OCI-LY1 (cell line): ENCODE results near the gene SFXN2.

Experiments used
- H2AFZ ChIP-seq: fragments of 200-600 bp; sonication (generic), shearing (Covaris generic); 2 replicates; pipeline ENCODE4 v1.6.0; 2014; ENCODE audit warnings: antibody characterized with exemption, mild to moderate bottlenecking, low read length
- H3F3A ChIP-seq: fragments of 200-600 bp; sonication (generic), shearing (Covaris generic); 2 replicates; pipeline ENCODE4 v1.6.0; 2014; ENCODE audit warnings: mild to moderate bottlenecking, antibody characterized with exemption, low read length, moderate library complexity; ENCODE audit not compliant: insufficient read depth
- H3K27ac ChIP-seq: fragments of 200-600 bp; sonication (generic); 2 replicates; pipeline ENCODE4 v1.5.1; 2014; ENCODE audit warnings: low read length, mixed run types, mild to moderate bottlenecking, low read depth; ENCODE audit not compliant: poor library complexity, severe bottlenecking
- H3K27me3 ChIP-seq: fragments of 200-600 bp; sonication (generic); 2 replicates; pipeline ENCODE4 v1.6.0; 2014; ENCODE audit warnings: antibody characterized with exemption, mild to moderate bottlenecking, low read length, moderate library complexity; ENCODE audit not compliant: insufficient read depth
- H3K36me3 ChIP-seq: fragments of 200-600 bp; sonication (generic); 2 replicates; pipeline ENCODE4 v1.6.1; 2014; ENCODE audit warnings: mild to moderate bottlenecking, antibody characterized with exemption, low read length, moderate library complexity, mixed read lengths; ENCODE audit not compliant: insufficient read depth
- H3K4me1 ChIP-seq: fragments of 200-600 bp; sonication (generic); 2 replicates; pipeline ENCODE4 v1.5.1; 2014; ENCODE audit warnings: mild to moderate bottlenecking, low read length, moderate library complexity; ENCODE audit not compliant: insufficient read depth, severe bottlenecking
- H3K4me2 ChIP-seq: fragments of 200-600 bp; sonication (generic), shearing (Covaris generic); 2 replicates; pipeline ENCODE4 v1.6.1; 2014; ENCODE audit warnings: low read length
- H3K4me3 ChIP-seq: fragments of 200-600 bp; sonication (generic); 2 replicates; pipeline ENCODE4 v1.5.1; 2014; ENCODE audit warnings: low read length, low read depth, mild to moderate bottlenecking, mixed read lengths; ENCODE audit not compliant: poor library complexity, severe bottlenecking
- H3K79me2 ChIP-seq: fragments of 200-600 bp; shearing (Covaris generic); 2 replicates; pipeline ENCODE4 v1.6.1; 2016; ENCODE audit warnings: mixed run types, low read length, mixed read lengths; ENCODE audit not compliant: insufficient read depth
- H3K9ac ChIP-seq: fragments of 200-600 bp; sonication (generic), shearing (Covaris generic); 2 replicates; pipeline ENCODE4 v1.6.1; 2014; ENCODE audit warnings: mild to moderate bottlenecking, low read length, mixed read lengths
- H3K9me2 ChIP-seq: fragments of 200-600 bp; sonication (generic), shearing (Covaris generic); 2 replicates; pipeline ENCODE4 v1.6.1; 2014; ENCODE audit warnings: low read depth, mild to moderate bottlenecking, low read length, mixed read lengths
- H3K9me3 ChIP-seq: fragments of 200-600 bp; shearing (Covaris generic); 2 replicates; pipeline ENCODE4 v1.6.1; 2014; ENCODE audit warnings: low read length, mixed read lengths
- H4K20me1 ChIP-seq: fragments of 200-600 bp; sonication (generic), shearing (Covaris generic); 2 replicates; pipeline ENCODE4 v1.6.0; 2016; ENCODE audit warnings: mild to moderate bottlenecking, low read length; ENCODE audit not compliant: insufficient read depth
- EZH2 ChIP-seq: fragments of 200-600 bp; sonication (generic), shearing (Covaris generic); IDR thresholded peaks from 2 replicates; pipeline ENCODE4 v1.8.0; 2017; ENCODE audit warnings: borderline replicate concordance, mixed run types, mild to moderate bottlenecking, antibody characterized with exemption, low read length, moderate library complexity, mixed read lengths
- TF ChIP-seq, protein P1 (sequence below): fragments of 200-600 bp; sonication (generic), shearing (Covaris generic); IDR thresholded peaks from 2 replicates; pipeline ENCODE4 v1.5.1; 2017; ENCODE audit warnings: mild to moderate bottlenecking, antibody characterized with exemption, low read length, moderate library complexity, mixed read lengths

The SFXN2 gene

GRCh38 chr10:102682416-102682815 is 32.0 kb upstream of the SFXN2 start:
- Histone ChIP-seq H3K27me3 (no peaks in the 10 kb centered on the region), H3K36me3 (no peaks in the 10 kb centered on the region), H3K79me2 (no peaks in the 10 kb centered on the region), H3K9ac (no peak overlapping the region), H3K27ac (no peak overlapping the region), H2AFZ (no peak overlapping the region), H4K20me1 (no peaks in the 10 kb centered on the region), H3K4me3 (no peak overlapping the region), H3K9me2 (no peaks in the 10 kb centered on the region), H3K9me3 (no peaks in the 10 kb centered on the region), H3F3A (no peaks in the 10 kb centered on the region), H3K4me1 (peaks cover 19% of the 10 kb centered on the region), H3K4me2 (no peak overlapping the region)
- TF ChIP-seq EZH2, result no peak
- TF ChIP-seq, protein P1, sequence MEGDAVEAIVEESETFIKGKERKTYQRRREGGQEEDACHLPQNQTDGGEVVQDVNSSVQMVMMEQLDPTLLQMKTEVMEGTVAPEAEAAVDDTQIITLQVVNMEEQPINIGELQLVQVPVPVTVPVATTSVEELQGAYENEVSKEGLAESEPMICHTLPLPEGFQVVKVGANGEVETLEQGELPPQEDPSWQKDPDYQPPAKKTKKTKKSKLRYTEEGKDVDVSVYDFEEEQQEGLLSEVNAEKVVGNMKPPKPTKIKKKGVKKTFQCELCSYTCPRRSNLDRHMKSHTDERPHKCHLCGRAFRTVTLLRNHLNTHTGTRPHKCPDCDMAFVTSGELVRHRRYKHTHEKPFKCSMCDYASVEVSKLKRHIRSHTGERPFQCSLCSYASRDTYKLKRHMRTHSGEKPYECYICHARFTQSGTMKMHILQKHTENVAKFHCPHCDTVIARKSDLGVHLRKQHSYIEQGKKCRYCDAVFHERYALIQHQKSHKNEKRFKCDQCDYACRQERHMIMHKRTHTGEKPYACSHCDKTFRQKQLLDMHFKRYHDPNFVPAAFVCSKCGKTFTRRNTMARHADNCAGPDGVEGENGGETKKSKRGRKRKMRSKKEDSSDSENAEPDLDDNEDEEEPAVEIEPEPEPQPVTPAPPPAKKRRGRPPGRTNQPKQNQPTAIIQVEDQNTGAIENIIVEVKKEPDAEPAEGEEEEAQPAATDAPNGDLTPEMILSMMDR, result no peak; the same call in 1 of the 2 replicates

- no peaks in the 10 kb centered on the region for H4K20me1 ChIP-seq
- no peaks in the 10 kb centered on the region for H3K79me2 ChIP-seq
- H3K4me1 ChIP-seq, result peaks cover 15% of the 10 kb centered on the region
- H3K4me2 ChIP-seq, result no peak overlapping the region
- no peak overlapping the region for H3K27ac ChIP-seq
- no peaks in the 10 kb centered on the region for H3F3A ChIP-seq
- no peak overlapping the region for H2AFZ ChIP-seq
- H3K27me3 ChIP-seq, result no peaks in the 10 kb centered on the region
- no peak overlapping the region for H3K4me3 ChIP-seq
- no peaks in the 10 kb centered on the region for H3K9me3 ChIP-seq
- H3K9ac ChIP-seq, result no peak overlapping the region
- no peak for TF ChIP-seq EZH2
- TF ChIP-seq, protein P1, result no peak
- H3K9me2 ChIP-seq, result no peaks in the 10 kb centered on the region
- no peaks in the 10 kb centered on the region for H3K36me3 ChIP-seq
Measured at GRCh38 chr10:102682981-102683380, 31.5 kb upstream of the SFXN2 start.

- TF ChIP-seq EZH2, result no peak
- TF ChIP-seq, protein P1, result no peak
- H4K20me1 ChIP-seq, result no peaks in the 10 kb centered on the region
- H3K9me2 ChIP-seq, result no peaks in the 10 kb centered on the region
- no peaks in the 10 kb centered on the region for H3K9me3 ChIP-seq
- no peaks in the 10 kb centered on the region for H3K79me2 ChIP-seq
- peaks cover 10% of the 10 kb centered on the region for H3K4me1 ChIP-seq
- H3K9ac ChIP-seq, result no peak overlapping the region
- H3K27ac ChIP-seq, result no peak overlapping the region
- H3K4me3 ChIP-seq, result no peak overlapping the region
- no peak overlapping the region for H3K4me2 ChIP-seq
- H3F3A ChIP-seq, result no peaks in the 10 kb centered on the region
- no peaks in the 10 kb centered on the region for H3K27me3 ChIP-seq
- H2AFZ ChIP-seq, result no peak overlapping the region
- H3K36me3 ChIP-seq, result no peaks in the 10 kb centered on the region
Measured at GRCh38 chr10:102683736-102684135, 30.7 kb upstream of the SFXN2 start.
